Smooth muscle cell (in vitro differentiated cells): Measurements from ENCODE around the gene KLF4. TPM values are rescaled to one million over a fixed set of nuclear protein-coding genes. Genes with fewer than 3 reads are reported as not detected.

Source experiments
- DNase-seq: peaks from one replicate; lab custom pipeline; 2025; ENCODE audit not compliant: unreplicated experiment; lab: John Stamatoyannopoulos, UW
- H2AFZ ChIP-seq: fragments of 200-600 bp; sonication (generic); 2 replicates; pipeline ENCODE4 v1.6.0; 2016; ENCODE audit warnings: antibody characterized with exemption, low read depth, mild to moderate bottlenecking
- H3F3A ChIP-seq: fragments of 200-600 bp; sonication (generic); 2 replicates; pipeline ENCODE4 v1.6.0; 2017; ENCODE audit warnings: antibody characterized with exemption, low read depth
- H3K27ac ChIP-seq: fragments of 200-600 bp; sonication (generic); 2 replicates; pipeline ENCODE4 v1.5.1; 2016; ENCODE audit warnings: low read depth, mild to moderate bottlenecking
- H3K27me3 ChIP-seq: fragments of 200-600 bp; sonication (generic); 2 replicates; pipeline ENCODE4 v1.6.1; 2016; ENCODE audit warnings: low read depth, mild to moderate bottlenecking
- H3K36me3 ChIP-seq: fragments of 200-600 bp; sonication (generic); 2 replicates; pipeline ENCODE4 v1.5.1; 2016; ENCODE audit warnings: low read depth
- H3K4me1 ChIP-seq: fragments of 200-600 bp; sonication (generic); 2 replicates; pipeline ENCODE4 v1.5.1; 2016; ENCODE audit warnings: low read depth
- H3K4me2 ChIP-seq: fragments of 200-600 bp; sonication (generic); 2 replicates; pipeline ENCODE4 v1.6.0; 2016; ENCODE audit warnings: mild to moderate bottlenecking
- H3K4me3 ChIP-seq: fragments of 200-600 bp; sonication (generic); 2 replicates; pipeline ENCODE4 v1.5.1; 2016; ENCODE audit warnings: mild to moderate bottlenecking
- H3K79me2 ChIP-seq: fragments of 200-600 bp; sonication (generic); 2 replicates; pipeline ENCODE4 v1.6.0; 2016; ENCODE audit warnings: low read depth, mild to moderate bottlenecking
- H3K9ac ChIP-seq: fragments of 200-600 bp; sonication (generic); 2 replicates; pipeline ENCODE4 v1.6.0; 2016; ENCODE audit warnings: low read depth
- H3K9me3 ChIP-seq: fragments of 200-600 bp; sonication (generic); replicated peaks from 2 replicates; pipeline ENCODE4 v1.5.1; 2016; ENCODE audit warnings: low read depth
- H4K20me1 ChIP-seq: fragments of 200-600 bp; sonication (generic); 2 replicates; pipeline ENCODE4 v1.6.0; 2016; ENCODE audit warnings: low read depth
- CTCF ChIP-seq: fragments of 200-600 bp; sonication (generic); IDR thresholded peaks from 2 replicates; pipeline ENCODE4 v1.5.1; 2017; ENCODE audit warnings: borderline replicate concordance, mild to moderate bottlenecking, antibody characterized with exemption; ENCODE audit not compliant: insufficient read depth, poor library complexity, severe bottlenecking
- WGBS: methylation state at CpG from one replicate; pipeline ENCODE4 v1.1.7; 2016; ENCODE audit warnings: low lambda C conversion rate; 5-methylcytosine and 5-hydroxymethylcytosine counted together
- polyA plus RNA-seq: library from polyadenylated mRNA; unstranded; fragments of >200 nt; fragmentation: Nextera tagmentation; extraction: Ambion mirVana; gene quantifications from 2 replicates; pipeline ENCODE4 v1.2.1, GENCODE V29; 2016
- total RNA-seq: library from RNA; depleted of rRNA; stranded (reverse); fragments of >200 nt; gene quantifications from 2 replicates; pipeline ENCODE4 v1.2.3, GENCODE V29; 2014

KLF4 gene
- total and polyA plus RNA-seq, 2 experiments from 2014 or later, result 5.1 to 43.6 TPM

DNA sequence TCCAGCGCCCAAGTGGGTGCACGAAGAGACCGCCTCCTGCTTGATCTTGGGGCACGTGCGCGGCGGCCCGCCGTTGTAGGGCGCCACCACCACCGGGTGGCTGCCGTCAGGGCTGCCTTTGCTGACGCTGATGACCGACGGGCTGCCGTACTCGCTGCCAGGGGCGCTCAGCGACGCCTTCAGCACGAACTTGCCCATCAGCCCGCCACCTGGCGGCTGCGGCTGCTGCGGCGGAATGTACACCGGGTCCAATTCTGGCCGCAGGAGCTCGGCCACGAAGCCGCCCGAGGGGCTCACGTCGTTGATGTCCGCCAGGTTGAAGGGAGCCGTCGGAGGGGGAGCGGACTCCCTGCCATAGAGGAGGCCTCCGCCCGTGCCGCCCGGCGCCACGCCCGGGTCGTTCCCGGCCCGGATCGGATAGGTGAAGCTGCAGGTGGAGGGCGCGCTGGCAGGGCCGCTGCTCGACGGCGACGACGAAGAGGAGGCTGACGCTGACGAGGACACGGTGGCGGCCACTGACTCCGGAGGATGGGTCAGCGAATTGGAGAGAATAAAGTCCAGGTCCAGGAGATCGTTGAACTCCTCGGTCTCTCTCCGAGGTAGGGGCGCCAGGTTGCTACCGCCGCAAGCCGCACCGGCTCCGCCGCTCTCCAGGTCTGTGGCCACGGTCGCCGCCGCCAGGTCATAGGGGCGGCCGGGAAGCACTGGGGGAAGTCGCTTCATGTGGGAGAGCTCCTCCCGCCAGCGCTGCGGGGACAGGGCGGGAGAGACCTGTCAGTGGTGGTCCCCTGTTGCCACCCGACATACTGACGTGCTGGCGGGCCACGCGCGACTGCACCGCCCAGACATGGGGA, 1.8 kb downstream of the KLF4 start:
- Histone ChIP-seq H3K4me3 (peak overlapping the region; percentile 75), H3K79me2 (no peaks in the 10 kb centered on the region), H3K27me3 (peaks cover 15% of the 10 kb centered on the region), H3K9ac (peak overlapping the region; percentile 95), H3K4me2 (peak overlapping the region; percentile 92), H3K36me3 (peaks cover 4% of the 10 kb centered on the region), H4K20me1 (peaks cover 30% of the 10 kb centered on the region), H3K27ac (peak overlapping the region; percentile 76), H3K4me1 (peaks cover 23% of the 10 kb centered on the region), H2AFZ (no peak overlapping the region), H3K9me3 (no peaks in the 10 kb centered on the region), H3F3A (peaks cover 17% of the 10 kb centered on the region)
- no peak for DNase-seq
- TF ChIP-seq CTCF, result peak; percentile 54
- 4% methylated on average over 90 of the region's 91 CpGs for WGBS

GRCh38 chr9:107486674-107487520, 2.7 kb downstream of the KLF4 start:
- peak overlapping the region; percentile 75 for H3K4me3 ChIP-seq
- peaks cover 30% of the 10 kb centered on the region for H4K20me1 ChIP-seq
- no peaks in the 10 kb centered on the region for H3K79me2 ChIP-seq
- peaks cover 23% of the 10 kb centered on the region for H3K4me1 ChIP-seq
- no peak for DNase-seq
- WGBS, result 61% methylated on average over 30 of the region's 31 CpGs
- H3F3A ChIP-seq, result peaks cover 17% of the 10 kb centered on the region
- H2AFZ ChIP-seq, result no peak overlapping the region
- H3K9me3 ChIP-seq, result no peaks in the 10 kb centered on the region
- no peak overlapping the region for H3K27ac ChIP-seq
- H3K36me3 ChIP-seq, result peaks cover 4% of the 10 kb centered on the region
- peaks cover 15% of the 10 kb centered on the region for H3K27me3 ChIP-seq
- peak overlapping the region; percentile 92 for H3K4me2 ChIP-seq
- H3K9ac ChIP-seq, result peak overlapping the region; percentile 44
- TF ChIP-seq CTCF, result no peak

DNA sequence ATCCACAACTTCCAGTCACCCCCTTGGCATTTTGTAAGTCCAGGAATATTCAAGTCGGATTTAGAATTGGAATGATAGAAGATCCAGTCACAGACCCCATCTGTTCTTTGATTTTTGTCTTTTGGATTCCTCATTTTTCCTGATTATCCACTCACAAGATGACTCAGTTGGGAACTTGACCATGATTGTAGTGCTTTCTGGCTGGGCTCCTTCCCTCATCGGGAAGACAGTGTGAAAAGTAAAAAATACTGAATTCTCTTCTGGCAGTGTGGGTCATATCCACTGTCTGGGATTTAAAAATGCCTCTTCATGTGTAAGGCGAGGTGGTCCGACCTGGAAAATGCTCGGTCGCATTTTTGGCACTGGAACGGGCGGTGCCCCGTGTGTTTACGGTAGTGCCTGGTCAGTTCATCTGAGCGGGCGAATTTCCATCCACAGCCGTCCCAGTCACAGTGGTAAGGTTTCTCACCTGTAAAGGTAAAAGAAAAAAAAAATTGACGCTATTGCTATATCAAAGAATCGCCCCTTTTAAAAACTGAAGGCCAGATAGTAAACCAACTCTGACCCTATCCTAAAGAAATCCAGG, 4.0 kb downstream of the KLF4 start:
- Histone ChIP-seq H4K20me1 (peaks cover 30% of the 10 kb centered on the region), H3K27ac (no peak overlapping the region), H3K9me3 (no peaks in the 10 kb centered on the region), H3K4me1 (peaks cover 12% of the 10 kb centered on the region), H3F3A (peaks cover 6% of the 10 kb centered on the region), H3K79me2 (no peaks in the 10 kb centered on the region), H3K9ac (no peak overlapping the region), H3K4me3 (peak overlapping the region; percentile 75), H3K4me2 (peak overlapping the region; percentile 41), H2AFZ (no peak overlapping the region), H3K36me3 (peaks cover 4% of the 10 kb centered on the region), H3K27me3 (peaks cover 15% of the 10 kb centered on the region)
- WGBS, result 93% methylated on average over 15 of the region's 15 CpGs
- no peak for TF ChIP-seq CTCF
- no peak for DNase-seq
